H1 (cell line): ENCODE data around the gene FAM83F. TPM values are rescaled to one million over a fixed set of nuclear protein-coding genes. Genes with fewer than 3 reads are reported as not detected.

Source experiments
- ATF3 ChIP-seq: IDR thresholded peaks from 2 replicates; pipeline ENCODE4 v1.6.1; 2011; ENCODE audit warnings: low read depth, mild to moderate bottlenecking, low read length; ENCODE audit not compliant: insufficient read depth
- CHD1 ChIP-seq: IDR thresholded peaks from 2 replicates; pipeline ENCODE4 v1.6.1; 2012; ENCODE audit warnings: low read depth, low read length, improper control_type of control experiment
- CTBP2 ChIP-seq: IDR thresholded peaks from 2 replicates; pipeline ENCODE4 v1.7.0; 2011; ENCODE audit warnings: borderline replicate concordance, mild to moderate bottlenecking, moderate library complexity, mixed read lengths, low read length; ENCODE audit not compliant: insufficient read depth, insufficient read length
- KDM4A ChIP-seq: IDR thresholded peaks from one replicate; pipeline ENCODE4 v1.7.1; 2012; ENCODE audit warnings: low read depth, mild to moderate bottlenecking, moderate library complexity, low read length, inconsistent platforms; ENCODE audit not compliant: severe bottlenecking
- MAFK ChIP-seq: IDR thresholded peaks from 2 replicates; pipeline ENCODE4 v1.6.1; 2012; ENCODE audit warnings: low read depth, mild to moderate bottlenecking, improper control_type of control experiment, low read length
- PHF8 ChIP-seq: fragments of 200-600 bp; sonication (generic); conservative IDR thresholded peaks from 2 replicates; pipeline ENCODE4 v1.7.1; 2012; ENCODE audit warnings: low read depth, mild to moderate bottlenecking, inconsistent platforms, low read length, moderate library complexity
- SAP30 ChIP-seq: fragments of 300-600 bp; sonication (generic); IDR thresholded peaks from 2 replicates; pipeline ENCODE4 v1.7.1; 2012; ENCODE audit warnings: low read length, moderate library complexity, mild to moderate bottlenecking, inconsistent platforms; ENCODE audit not compliant: insufficient read depth, insufficient replicate concordance
- polyA plus RNA-seq, 7 experiments: library from polyadenylated mRNA; depleted of rRNA in 3 of 7; stranded (reverse) in 5 of 7; unstranded in 2 of 7; fragments of >200 nt in 5 of 7; fragments of 200-250 nt in 2 of 7; gene quantifications; 1 replicate in 5 of 7; 2 replicates in 1 of 7; 4 replicates in 1 of 7; pipeline versions ENCODE4 v1.2.1 to v1.2.3, GENCODE V29; 2011 to 2013; ENCODE audit warnings: missing spikeins in 2 of 7, mixed read lengths in 2 of 7
- total RNA-seq: library from RNA; stranded (reverse); fragmentation: NEBNext Ultra II Directional; extraction: Animal tissue kit (Norgen Biotek cat#: 25700); gene quantifications from 2 replicates; pipeline ENCODE4 v1.2.1, GENCODE V29; 2021
- TF ChIP-seq, protein P1 (sequence below): fragments of 300-600 bp; sonication (generic); IDR thresholded peaks from 2 replicates; pipeline ENCODE4 v1.7.1; 2012; ENCODE audit warnings: low read length, moderate library complexity, mild to moderate bottlenecking, inconsistent platforms; ENCODE audit not compliant: insufficient replicate concordance
- TF ChIP-seq, protein P2 (sequence below): IDR thresholded peaks from 2 replicates; pipeline ENCODE4 v1.6.1; 2012; ENCODE audit warnings: low read length, inconsistent platforms

FAM83F gene
- total and polyA plus RNA-seq, 2 of the 8 experiments (the other 6 are each of a cell fraction or from before 2014, with no cell fraction given) = 8.6 to 18.9 TPM

DNA sequence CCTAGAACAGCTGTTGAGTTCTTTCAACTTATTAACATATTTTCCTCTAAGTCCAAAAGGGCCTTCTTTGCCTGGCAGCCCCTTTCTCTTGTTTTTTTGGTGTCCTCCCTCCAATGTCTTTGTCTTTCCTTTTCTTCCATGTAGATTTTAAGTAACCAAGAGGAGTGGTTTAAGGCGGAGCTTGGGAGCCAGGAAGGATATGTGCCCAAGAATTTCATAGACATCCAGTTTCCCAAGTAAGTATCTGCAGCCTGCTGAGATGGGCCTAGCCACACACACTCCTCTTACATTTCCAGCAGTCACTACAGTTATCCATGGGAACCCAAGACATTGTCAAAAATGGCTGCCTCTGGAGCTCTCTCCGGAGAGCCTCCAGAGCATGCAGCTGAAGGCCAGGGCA, 39.1 kb upstream of the FAM83F start (continued):
- TF ChIP-seq, protein P1, sequence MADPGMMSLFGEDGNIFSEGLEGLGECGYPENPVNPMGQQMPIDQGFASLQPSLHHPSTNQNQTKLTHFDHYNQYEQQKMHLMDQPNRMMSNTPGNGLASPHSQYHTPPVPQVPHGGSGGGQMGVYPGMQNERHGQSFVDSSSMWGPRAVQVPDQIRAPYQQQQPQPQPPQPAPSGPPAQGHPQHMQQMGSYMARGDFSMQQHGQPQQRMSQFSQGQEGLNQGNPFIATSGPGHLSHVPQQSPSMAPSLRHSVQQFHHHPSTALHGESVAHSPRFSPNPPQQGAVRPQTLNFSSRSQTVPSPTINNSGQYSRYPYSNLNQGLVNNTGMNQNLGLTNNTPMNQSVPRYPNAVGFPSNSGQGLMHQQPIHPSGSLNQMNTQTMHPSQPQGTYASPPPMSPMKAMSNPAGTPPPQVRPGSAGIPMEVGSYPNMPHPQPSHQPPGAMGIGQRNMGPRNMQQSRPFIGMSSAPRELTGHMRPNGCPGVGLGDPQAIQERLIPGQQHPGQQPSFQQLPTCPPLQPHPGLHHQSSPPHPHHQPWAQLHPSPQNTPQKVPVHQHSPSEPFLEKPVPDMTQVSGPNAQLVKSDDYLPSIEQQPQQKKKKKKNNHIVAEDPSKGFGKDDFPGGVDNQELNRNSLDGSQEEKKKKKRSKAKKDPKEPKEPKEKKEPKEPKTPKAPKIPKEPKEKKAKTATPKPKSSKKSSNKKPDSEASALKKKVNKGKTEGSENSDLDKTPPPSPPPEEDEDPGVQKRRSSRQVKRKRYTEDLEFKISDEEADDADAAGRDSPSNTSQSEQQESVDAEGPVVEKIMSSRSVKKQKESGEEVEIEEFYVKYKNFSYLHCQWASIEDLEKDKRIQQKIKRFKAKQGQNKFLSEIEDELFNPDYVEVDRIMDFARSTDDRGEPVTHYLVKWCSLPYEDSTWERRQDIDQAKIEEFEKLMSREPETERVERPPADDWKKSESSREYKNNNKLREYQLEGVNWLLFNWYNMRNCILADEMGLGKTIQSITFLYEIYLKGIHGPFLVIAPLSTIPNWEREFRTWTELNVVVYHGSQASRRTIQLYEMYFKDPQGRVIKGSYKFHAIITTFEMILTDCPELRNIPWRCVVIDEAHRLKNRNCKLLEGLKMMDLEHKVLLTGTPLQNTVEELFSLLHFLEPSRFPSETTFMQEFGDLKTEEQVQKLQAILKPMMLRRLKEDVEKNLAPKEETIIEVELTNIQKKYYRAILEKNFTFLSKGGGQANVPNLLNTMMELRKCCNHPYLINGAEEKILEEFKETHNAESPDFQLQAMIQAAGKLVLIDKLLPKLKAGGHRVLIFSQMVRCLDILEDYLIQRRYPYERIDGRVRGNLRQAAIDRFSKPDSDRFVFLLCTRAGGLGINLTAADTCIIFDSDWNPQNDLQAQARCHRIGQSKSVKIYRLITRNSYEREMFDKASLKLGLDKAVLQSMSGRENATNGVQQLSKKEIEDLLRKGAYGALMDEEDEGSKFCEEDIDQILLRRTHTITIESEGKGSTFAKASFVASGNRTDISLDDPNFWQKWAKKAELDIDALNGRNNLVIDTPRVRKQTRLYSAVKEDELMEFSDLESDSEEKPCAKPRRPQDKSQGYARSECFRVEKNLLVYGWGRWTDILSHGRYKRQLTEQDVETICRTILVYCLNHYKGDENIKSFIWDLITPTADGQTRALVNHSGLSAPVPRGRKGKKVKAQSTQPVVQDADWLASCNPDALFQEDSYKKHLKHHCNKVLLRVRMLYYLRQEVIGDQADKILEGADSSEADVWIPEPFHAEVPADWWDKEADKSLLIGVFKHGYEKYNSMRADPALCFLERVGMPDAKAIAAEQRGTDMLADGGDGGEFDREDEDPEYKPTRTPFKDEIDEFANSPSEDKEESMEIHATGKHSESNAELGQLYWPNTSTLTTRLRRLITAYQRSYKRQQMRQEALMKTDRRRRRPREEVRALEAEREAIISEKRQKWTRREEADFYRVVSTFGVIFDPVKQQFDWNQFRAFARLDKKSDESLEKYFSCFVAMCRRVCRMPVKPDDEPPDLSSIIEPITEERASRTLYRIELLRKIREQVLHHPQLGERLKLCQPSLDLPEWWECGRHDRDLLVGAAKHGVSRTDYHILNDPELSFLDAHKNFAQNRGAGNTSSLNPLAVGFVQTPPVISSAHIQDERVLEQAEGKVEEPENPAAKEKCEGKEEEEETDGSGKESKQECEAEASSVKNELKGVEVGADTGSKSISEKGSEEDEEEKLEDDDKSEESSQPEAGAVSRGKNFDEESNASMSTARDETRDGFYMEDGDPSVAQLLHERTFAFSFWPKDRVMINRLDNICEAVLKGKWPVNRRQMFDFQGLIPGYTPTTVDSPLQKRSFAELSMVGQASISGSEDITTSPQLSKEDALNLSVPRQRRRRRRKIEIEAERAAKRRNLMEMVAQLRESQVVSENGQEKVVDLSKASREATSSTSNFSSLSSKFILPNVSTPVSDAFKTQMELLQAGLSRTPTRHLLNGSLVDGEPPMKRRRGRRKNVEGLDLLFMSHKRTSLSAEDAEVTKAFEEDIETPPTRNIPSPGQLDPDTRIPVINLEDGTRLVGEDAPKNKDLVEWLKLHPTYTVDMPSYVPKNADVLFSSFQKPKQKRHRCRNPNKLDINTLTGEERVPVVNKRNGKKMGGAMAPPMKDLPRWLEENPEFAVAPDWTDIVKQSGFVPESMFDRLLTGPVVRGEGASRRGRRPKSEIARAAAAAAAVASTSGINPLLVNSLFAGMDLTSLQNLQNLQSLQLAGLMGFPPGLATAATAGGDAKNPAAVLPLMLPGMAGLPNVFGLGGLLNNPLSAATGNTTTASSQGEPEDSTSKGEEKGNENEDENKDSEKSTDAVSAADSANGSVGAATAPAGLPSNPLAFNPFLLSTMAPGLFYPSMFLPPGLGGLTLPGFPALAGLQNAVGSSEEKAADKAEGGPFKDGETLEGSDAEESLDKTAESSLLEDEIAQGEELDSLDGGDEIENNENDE = no peak
- TF ChIP-seq PHF8 (no peak), KDM4A (no peak), ATF3 (no peak), CTBP2 (no peak), MAFK (no peak), SAP30 (no peak), CHD1 (no peak)
- TF ChIP-seq, protein P2, sequence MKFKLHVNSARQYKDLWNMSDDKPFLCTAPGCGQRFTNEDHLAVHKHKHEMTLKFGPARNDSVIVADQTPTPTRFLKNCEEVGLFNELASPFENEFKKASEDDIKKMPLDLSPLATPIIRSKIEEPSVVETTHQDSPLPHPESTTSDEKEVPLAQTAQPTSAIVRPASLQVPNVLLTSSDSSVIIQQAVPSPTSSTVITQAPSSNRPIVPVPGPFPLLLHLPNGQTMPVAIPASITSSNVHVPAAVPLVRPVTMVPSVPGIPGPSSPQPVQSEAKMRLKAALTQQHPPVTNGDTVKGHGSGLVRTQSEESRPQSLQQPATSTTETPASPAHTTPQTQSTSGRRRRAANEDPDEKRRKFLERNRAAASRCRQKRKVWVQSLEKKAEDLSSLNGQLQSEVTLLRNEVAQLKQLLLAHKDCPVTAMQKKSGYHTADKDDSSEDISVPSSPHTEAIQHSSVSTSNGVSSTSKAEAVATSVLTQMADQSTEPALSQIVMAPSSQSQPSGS = no peak
